Measurements from ENCODE around the gene NHP2. TPM values are rescaled to one million over a fixed set of nuclear protein-coding genes. Genes with fewer than 3 reads are reported as not detected.

The NHP2 gene
- total RNA-seq, 1 donor from 2014 or later = 57.5 TPM

GRCh38 chr5:178182158-178182876 lies 28.6 kb upstream of the NHP2 start:
- intact Hi-C loops (cut with DNase I) = no loop called here
- H3K9me3 ChIP-seq = no peaks in the 10 kb centered on the region
- no peak overlapping the region for H3K4me3 ChIP-seq
- TF ChIP-seq CTCF (IDR thresholded peaks at IDR 0.05) = no peak
- no peaks in the 10 kb centered on the region for H3K36me3 ChIP-seq
- ATAC-seq (no peak), DNase-seq (no peak)
- no peaks in the 10 kb centered on the region for H3K4me1 ChIP-seq
- no peak overlapping the region for H3K27ac ChIP-seq
- H3K27me3 ChIP-seq (ENCODE audit: low read depth) = no peaks in the 10 kb centered on the region

- Histone ChIP-seq H3K27me3 (ENCODE audit: low read depth) (no peaks in the 10 kb centered on the region), H3K4me3 (no peak overlapping the region), H3K36me3 (no peaks in the 10 kb centered on the region), H3K4me1 (no peaks in the 10 kb centered on the region), H3K27ac (no peak overlapping the region), H3K9me3 (no peaks in the 10 kb centered on the region)
- no peak for ATAC-seq
- intact Hi-C loops (cut with DNase I) = no loop called here
- no peak for TF ChIP-seq CTCF (IDR thresholded peaks at IDR 0.05)
- no peak for DNase-seq
Observed at GRCh38 chr5:178180141-178180863, 26.6 kb upstream of the NHP2 start.

- intact Hi-C loops (cut with DNase I) = no loop called here
- Histone ChIP-seq H3K9me3 (no peaks in the 10 kb centered on the region), H3K36me3 (no peaks in the 10 kb centered on the region), H3K4me3 (no peak overlapping the region), H3K27me3 (ENCODE audit: low read depth) (no peaks in the 10 kb centered on the region), H3K27ac (no peak overlapping the region), H3K4me1 (no peaks in the 10 kb centered on the region)
- no peak for ATAC-seq
- no peak for DNase-seq
- TF ChIP-seq CTCF (IDR thresholded peaks at IDR 0.05) = no peak
Observed at GRCh38 chr5:178177569-178177968, 23.9 kb upstream of the NHP2 start.

DNA sequence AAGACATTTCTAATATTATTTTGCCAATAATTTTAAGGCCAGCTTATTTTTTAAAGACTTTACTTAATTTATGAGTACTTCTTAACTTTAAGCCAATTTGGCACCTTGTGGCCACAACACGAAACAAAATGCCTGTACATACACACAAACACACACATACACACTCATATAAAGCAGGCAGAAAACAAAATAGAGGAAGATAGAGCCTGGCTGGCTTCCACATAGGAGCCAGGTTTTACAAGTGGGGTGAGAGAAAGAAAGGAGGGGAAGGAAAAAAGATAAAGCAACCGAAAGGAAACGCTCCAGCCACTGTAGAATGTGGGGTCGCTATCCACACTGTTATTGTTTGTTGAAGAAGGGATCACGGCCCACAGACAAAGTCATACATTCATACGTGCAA lies 23.1 kb upstream of the NHP2 start:
- DNase-seq (no peak), ATAC-seq (no peak)
- Histone ChIP-seq H3K36me3 (no peaks in the 10 kb centered on the region), H3K27me3 (ENCODE audit: low read depth) (no peaks in the 10 kb centered on the region), H3K4me1 (no peaks in the 10 kb centered on the region), H3K27ac (no peak overlapping the region), H3K9me3 (no peaks in the 10 kb centered on the region), H3K4me3 (no peak overlapping the region)
- TF ChIP-seq CTCF (IDR thresholded peaks at IDR 0.05) = no peak
- intact Hi-C loops (cut with DNase I) = no loop called here

GRCh38 chr5:178174456-178174855 lies 20.8 kb upstream of the NHP2 start:
- DNase-seq (no peak), ATAC-seq (no peak)
- Histone ChIP-seq H3K36me3 (no peaks in the 10 kb centered on the region), H3K27me3 (ENCODE audit: low read depth) (no peaks in the 10 kb centered on the region), H3K4me1 (no peaks in the 10 kb centered on the region), H3K27ac (no peak overlapping the region), H3K9me3 (no peaks in the 10 kb centered on the region), H3K4me3 (no peak overlapping the region)
- intact Hi-C loops (cut with DNase I) = no loop called here
- no peak for TF ChIP-seq CTCF (IDR thresholded peaks at IDR 0.05)
